B cell (primary cell): ENCODE data around the gene SYTL2. TPM values are rescaled to one million over a fixed set of nuclear protein-coding genes. Genes with fewer than 3 reads are reported as not detected.

Experiments used
- ATAC-seq: fragments of 200-7000 bp; cut with Tn5 transposase; one replicate; pipeline ENCODE4 v1.10.0; 2021; ENCODE audit warnings: low read depth, mild to moderate bottlenecking, moderate number of reproducible peaks, moderate library complexity
- CTCF ChIA-PET: fragments of 350-600 bp; sonication (Branson Sonifier 250); formaldehyde crosslinking; loops from one replicate; lab custom pipeline; 2021; ENCODE audit warnings: antibody characterized with exemption, inconsistent platforms; lab: Charles Lee
- POLR2A ChIA-PET: fragments of 350-600 bp; sonication (Branson Sonifier 250); formaldehyde crosslinking; loops from one replicate; lab custom pipeline; 2021; ENCODE audit warnings: antibody characterized with exemption; lab: Charles Lee
- DNase-seq: peaks from one replicate; pipeline ENCODE4 v3.0.0; 2013
- H2AFZ ChIP-seq: 2 replicates; pipeline ENCODE4 v1.6.1; 2012; ENCODE audit warnings: mild to moderate bottlenecking, low read depth, low read length; ENCODE audit not compliant: insufficient read depth, poor library complexity, severe bottlenecking
- H3K27ac ChIP-seq, 2 donors: 1 replicate in 1 of 2; 2 replicates in 1 of 2; pipeline ENCODE4 v1.5.1; 2012 to 2013; ENCODE audit warnings: low read length in 2 of 2, mild to moderate bottlenecking in 2 of 2, moderate library complexity in 1 of 2
- H3K27me3 ChIP-seq, 4 experiments: fragments of 200-600 bp in 1 of 4; sonication (generic) in 1 of 4; replicated peaks in 1 of 4; 1 replicate in 2 of 4; 2 replicates in 2 of 4; pipeline versions ENCODE4 v1.6.1 to v1.7.0; 2013 to 2016; ENCODE audit warnings: low read length in 3 of 4, mild to moderate bottlenecking in 2 of 4, mixed read lengths in 1 of 4, moderate library complexity in 1 of 4; ENCODE audit not compliant: insufficient read depth in 4 of 4, control insufficient read depth in 3 of 4; ENCODE audit errors: control extremely low read depth in 1 of 4
- H3K36me3 ChIP-seq, 2 experiments: replicated peaks in 1 of 2; 1 replicate in 1 of 2; 2 replicates in 1 of 2; pipeline versions ENCODE4 v1.6.1 to v1.7.1; 2013; ENCODE audit warnings: low read length in 1 of 2; ENCODE audit not compliant: insufficient read depth in 2 of 2, control insufficient read depth in 1 of 2; ENCODE audit errors: control extremely low read depth in 1 of 2, extremely low read depth in 1 of 2
- H3K4me1 ChIP-seq, 2 donors: fragments of 200-600 bp in 1 of 2; sonication (generic) in 1 of 2; 1 replicate in 1 of 2; 2 replicates in 1 of 2; pipeline versions ENCODE4 v1.5.1 to v1.6.1; 2013 to 2017; ENCODE audit warnings: low read length in 2 of 2; ENCODE audit not compliant: control insufficient read depth in 2 of 2, insufficient read depth in 2 of 2
- H3K4me2 ChIP-seq: replicated peaks from 2 replicates; pipeline ENCODE3; 2012; ENCODE audit warnings: mild to moderate bottlenecking, low read depth, low read length; ENCODE audit not compliant: poor library complexity, severe bottlenecking
- H3K4me3 ChIP-seq, 5 experiments: fragments of 200-600 bp in 1 of 5; sonication (generic) in 1 of 5; 1 replicate in 3 of 5; 2 replicates in 2 of 5; pipeline versions ENCODE4 v1.5.1 to v1.7.0; 2011 to 2016; ENCODE audit warnings: low read length in 4 of 5, mild to moderate bottlenecking in 4 of 5, low read depth in 2 of 5, control low read depth in 1 of 5, moderate library complexity in 1 of 5; ENCODE audit not compliant: insufficient read depth in 1 of 5; ENCODE audit errors: control extremely low read depth in 1 of 5, extremely low read depth in 1 of 5
- H3K79me2 ChIP-seq: fragments of 200-600 bp; sonication (generic); one replicate; pipeline ENCODE4 v1.6.0; 2016; ENCODE audit warnings: low read length; ENCODE audit not compliant: control insufficient read depth, insufficient read depth
- H3K9ac ChIP-seq: fragments of 200-600 bp; sonication (generic); 2 replicates; pipeline ENCODE4 v1.6.1; 2017; ENCODE audit warnings: mild to moderate bottlenecking, low read length, moderate library complexity
- H3K9me3 ChIP-seq, 3 donors: one replicate each; pipeline versions ENCODE4 v1.6.1 to v1.7.1; 2013; ENCODE audit warnings: low read length in 2 of 3; ENCODE audit not compliant: control insufficient read depth in 2 of 3, insufficient read depth in 1 of 3; ENCODE audit errors: control extremely low read depth in 1 of 3
- H4K20me1 ChIP-seq: 2 replicates; pipeline ENCODE4 v1.6.0; 2012; ENCODE audit warnings: mild to moderate bottlenecking, low read length; ENCODE audit not compliant: insufficient read depth, control insufficient read depth, poor library complexity, severe bottlenecking
- H3K27ac Mint-ChIP-seq: one replicate; pipeline ENCODE4 v1.8.0; 2021; ENCODE audit warnings: mixed read lengths
- H3K27me3 Mint-ChIP-seq: one replicate; pipeline ENCODE4 v1.8.0; 2021; ENCODE audit warnings: mixed read lengths
- H3K4me1 Mint-ChIP-seq: one replicate; pipeline ENCODE4 v1.8.0; 2021; ENCODE audit warnings: mixed read lengths
- H3K4me3 Mint-ChIP-seq: one replicate; pipeline ENCODE4 v1.8.0; 2021; ENCODE audit warnings: mixed read lengths
- H3K9me3 Mint-ChIP-seq: one replicate; pipeline ENCODE4 v1.8.0; 2022; ENCODE audit warnings: mixed read lengths; ENCODE audit not compliant: insufficient read depth
- CTCF ChIP-seq: fragments of 200-600 bp; IDR thresholded peaks from one replicate; pipeline ENCODE4 v1.8.0; 2022; ENCODE audit warnings: antibody characterized with exemption, mild to moderate bottlenecking
- EZH2 ChIP-seq: IDR thresholded peaks from 2 replicates; pipeline ENCODE4 v1.6.1; 2012; ENCODE audit warnings: borderline replicate concordance, low read depth, mild to moderate bottlenecking, moderate library complexity, low read length; ENCODE audit not compliant: insufficient read depth, poor library complexity, severe bottlenecking
- WGBS: methylation state at CpG from one replicate; pipeline ENCODE4 v1.1.5; 2013; ENCODE audit warnings: missing lambda C conversion rate; ENCODE audit not compliant: insufficient coverage; 5-methylcytosine and 5-hydroxymethylcytosine counted together
- intact Hi-C: fragments of 100-400 bp; cut with micrococcal nuclease; formaldehyde crosslinking; loops from one replicate; pipeline ENCODE4 v1.10.0; 2022
- polyA plus RNA-seq: library from polyadenylated mRNA; depleted of rRNA; stranded (reverse); fragments of >200 nt; gene quantifications from 2 replicates; pipeline ENCODE4 v1.2.3, GENCODE V29; 2012
- total RNA-seq, 2 donors: library from RNA; stranded (reverse); fragments of 120-200 nt in 1 of 2; gene quantifications; 1 replicate in 1 of 2; 2 replicates in 1 of 2; pipeline versions ENCODE4 v1.2.3 to v1.2.4, GENCODE V29; 2013 to 2022

Gene SYTL2
- total and polyA plus RNA-seq, 2 donors (not counting 1 experiment from before 2014, with no cell fraction given): 0.86 to 2.9 TPM

GRCh38 chr11:85795712-85796487 is 15.0 kb downstream of the SYTL2 start:
- 100% methylated on average over 1 of the region's 4 CpGs for WGBS
- ChIA-PET CTCF (interaction anchor here (1.1 kb wide), 1 partner anchor 59 kb away, joined by 3 read pairs; the partner anchor contains the start of gene CCDC83), POLR2A (no interaction called here)
- Histone ChIP-seq H3K79me2 (no peaks in the 10 kb centered on the region), H4K20me1 (no peaks in the 10 kb centered on the region), H2AFZ (no peak overlapping the region), H3K4me3 (no peak overlapping the region), H3K36me3 (no peaks in the 10 kb centered on the region), H3K4me2 (no peak overlapping the region), H3K9ac (no peak overlapping the region), H3K9me3 (no peaks in the 10 kb centered on the region), H3K27me3 (no peaks in the 10 kb centered on the region), H3K27ac (no peak overlapping the region), H3K4me1 (no peaks in the 10 kb centered on the region)
- Mint-ChIP-seq H3K27me3 (peaks cover 8% of the 10 kb centered on the region), H3K9me3 (no peaks in the 10 kb centered on the region), H3K4me1 (no peaks in the 10 kb centered on the region), H3K27ac (no peak overlapping the region), H3K4me3 (no peak overlapping the region)
- no peak for ATAC-seq
- no peak for DNase-seq
- no peak for TF ChIP-seq CTCF
- intact Hi-C loops: no loop called here

DNA sequence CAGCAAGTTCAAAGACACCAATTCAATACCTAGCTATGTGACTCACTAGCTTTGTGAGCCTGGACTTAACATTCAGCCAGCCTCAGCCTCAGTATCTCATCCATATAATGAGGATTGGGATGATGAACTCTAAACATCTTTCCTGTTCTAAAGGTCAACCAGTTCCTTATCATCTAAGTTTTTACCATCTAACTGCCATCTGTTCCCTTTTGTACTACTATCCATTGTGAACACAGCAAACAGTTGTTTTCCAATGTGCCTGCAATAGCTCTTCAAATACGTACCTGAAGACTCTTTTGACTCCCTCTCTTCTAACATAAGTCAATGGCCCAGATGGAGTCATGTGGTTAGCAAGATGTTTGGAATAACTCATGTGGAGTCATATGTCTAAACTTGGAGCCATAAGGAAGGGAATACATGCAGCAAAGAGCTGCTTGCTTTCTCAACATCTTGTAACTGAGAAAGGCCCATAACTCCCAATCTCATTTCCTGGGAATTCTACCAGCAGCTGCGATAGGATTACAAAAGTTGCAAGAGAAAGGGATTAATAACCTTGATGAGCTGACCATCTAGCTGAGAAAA is 19.4 kb downstream of the SYTL2 start:
- DNase-seq: no peak
- Histone ChIP-seq H3K4me2 (no peak overlapping the region), H3K36me3 (no peaks in the 10 kb centered on the region), H3K4me1 (no peaks in the 10 kb centered on the region), H3K79me2 (no peaks in the 10 kb centered on the region), H3K9me3 (no peaks in the 10 kb centered on the region), H3K9ac (no peak overlapping the region), H2AFZ (no peak overlapping the region), H3K27ac (no peak overlapping the region), H3K4me3 (no peak overlapping the region), H3K27me3 (no peaks in the 10 kb centered on the region), H4K20me1 (no peaks in the 10 kb centered on the region)
- no peaks in the 10 kb centered on the region for H3K9me3 Mint-ChIP-seq
- intact Hi-C loops: no loop called here
- WGBS: no CpG with 5 or more reads among the region's 2 CpGs
- no peaks in the 10 kb centered on the region for H3K4me1 Mint-ChIP-seq
- H3K27me3 Mint-ChIP-seq: no peaks in the 10 kb centered on the region
- no peak for TF ChIP-seq CTCF
- TF ChIP-seq EZH2: no peak
- ATAC-seq: no peak
- H3K27ac Mint-ChIP-seq: no peak overlapping the region
- no peak overlapping the region for H3K4me3 Mint-ChIP-seq
- CTCF ChIA-PET: no interaction called here
- POLR2A ChIA-PET: no interaction called here
